ENCODE measurements around the gene MOBP.

MOBP gene

GRCh38 chr3:39494781-39495180 lies 27.3 kb downstream of the MOBP start:
- no peak for DNase-seq (ENCODE audit: low read depth in 4 of 4, low spot score in 1 of 4)

GRCh38 chr3:39497753-39498152 lies 30.3 kb downstream of the MOBP start:
- no peak for DNase-seq (ENCODE audit: low read depth in 4 of 4, low spot score in 1 of 4)

GRCh38 chr3:39499651-39500273 lies 32.3 kb downstream of the MOBP start:
- no peak for DNase-seq (ENCODE audit: low read depth in 4 of 4, low spot score in 1 of 4)

- no peak for DNase-seq (ENCODE audit: low read depth in 4 of 4, low spot score in 1 of 4)
Measured at GRCh38 chr3:39501059-39501458, 33.6 kb downstream of the MOBP start.

- DNase-seq (ENCODE audit: low read depth in 4 of 4, low spot score in 1 of 4): no peak
Measured at GRCh38 chr3:39501968-39502837, 34.7 kb downstream of the MOBP start.

- no peak for DNase-seq (ENCODE audit: low read depth in 4 of 4, low spot score in 1 of 4)
Measured at GRCh38 chr3:39502838-39503145, 35.3 kb downstream of the MOBP start.

- DNase-seq (ENCODE audit: low read depth in 4 of 4, low spot score in 1 of 4): no peak
Measured at GRCh38 chr3:39505866-39506742, 38.6 kb downstream of the MOBP start.

- DNase-seq (ENCODE audit: low read depth in 4 of 4, low spot score in 1 of 4): no peak
Measured at GRCh38 chr3:39506863-39507262, 39.4 kb downstream of the MOBP start.

- no peak for DNase-seq (ENCODE audit: low read depth in 4 of 4, low spot score in 1 of 4)
Measured at GRCh38 chr3:39513791-39514369, 46.4 kb downstream of the MOBP start.

- no peak for DNase-seq (ENCODE audit: low read depth in 4 of 4, low spot score in 1 of 4)
Measured at GRCh38 chr3:39515681-39516441, 48.4 kb downstream of the MOBP start.

GRCh38 chr3:39519103-39519502 lies 51.6 kb downstream of the MOBP start:
- DNase-seq (ENCODE audit: low read depth in 4 of 4, low spot score in 1 of 4): no peak

- no peak for DNase-seq (ENCODE audit: low read depth in 4 of 4, low spot score in 1 of 4)
Measured at GRCh38 chr3:39519554-39520288, 52.2 kb downstream of the MOBP start.

GRCh38 chr3:39521456-39521855 lies 54.0 kb downstream of the MOBP start:
- no peak for DNase-seq (ENCODE audit: low read depth in 4 of 4, low spot score in 1 of 4)

- no peak for DNase-seq (ENCODE audit: low read depth in 4 of 4, low spot score in 1 of 4)
Measured at GRCh38 chr3:39524107-39524506, 56.6 kb downstream of the MOBP start.

GRCh38 chr3:39528844-39529243 lies 61.4 kb downstream of the MOBP start:
- DNase-seq (ENCODE audit: low read depth in 4 of 4, low spot score in 1 of 4): no peak

GRCh38 chr3:39529577-39529976 lies 62.1 kb downstream of the MOBP start:
- no peak for DNase-seq (ENCODE audit: low read depth in 4 of 4, low spot score in 1 of 4)

- no peak for DNase-seq (ENCODE audit: low read depth in 4 of 4, low spot score in 1 of 4)
Measured at GRCh38 chr3:39531066-39531465, 63.6 kb downstream of the MOBP start.

- no peak for DNase-seq (ENCODE audit: low read depth in 4 of 4, low spot score in 1 of 4)
Measured at GRCh38 chr3:39531665-39532064, 64.2 kb downstream of the MOBP start.

- DNase-seq (ENCODE audit: low read depth in 4 of 4, low spot score in 1 of 4): no peak
Measured at GRCh38 chr3:39532777-39533176, 65.3 kb downstream of the MOBP start.

GRCh38 chr3:39533226-39533625 lies 65.7 kb downstream of the MOBP start:
- no peak for DNase-seq (ENCODE audit: low read depth in 4 of 4, low spot score in 1 of 4)
